HCT116 (cell line): ENCODE data around the gene BSN. TPM values are rescaled to one million over a fixed set of nuclear protein-coding genes. Genes with fewer than 3 reads are reported as not detected.
A peak's percentile ranks its signal among the peaks of the same experiment; 100 is the strongest.

Source experiments
- ATAC-seq: fragments of 200-7000 bp; cut with Tn5 transposase; 2 replicates; pipeline ENCODE4 v1.9.1; 2020; ENCODE audit warnings: mild to moderate bottlenecking, moderate library complexity
- BruUV-seq: library from RNA; stranded (reverse); fragments of 400-500 nt; replicated peaks from 2 replicates; lab custom pipeline; 2021; lab: Mats Ljungman, UMichigan
- CTCF ChIA-PET: fragments of 300-600 bp; sonication (Branson Sonifier 250); formaldehyde crosslinking; loops from one replicate; lab custom pipeline; 2021; ENCODE audit warnings: antibody characterized with exemption; lab: Charles Lee
- POLR2A ChIA-PET: fragments of 300-600, 350-600 bp; sonication (Branson Sonifier 250); formaldehyde crosslinking; loops from one replicate; lab custom pipeline; 2021; ENCODE audit warnings: antibody characterized with exemption; lab: Charles Lee
- RAD21 ChIA-PET, 2 experiments: fragments of 300-600 bp; sonication (Branson Sonifier 250); formaldehyde crosslinking; loops; one replicate each; lab custom pipeline; 2023; ENCODE audit warnings: low total read pairs in 2 of 2; ENCODE audit not compliant: uncharacterized antibody in 2 of 2, unreplicated experiment in 2 of 2, low non-redundant PET in 1 of 2; lab: Charles Lee
- DNase-seq: peaks from one replicate; pipeline ENCODE4 v3.0.0-alpha.2; 2010; ENCODE audit warnings: low read depth, low spot score
- H2AFZ ChIP-seq: fragments of 200-600 bp; shearing (Covaris generic), sonication (generic); 2 replicates; pipeline ENCODE4 v1.6.1; 2017; ENCODE audit warnings: low read depth, mixed run types, mixed read lengths, antibody characterized with exemption, low read length; ENCODE audit not compliant: poor library complexity, severe bottlenecking
- H3K27ac ChIP-seq: 2 replicates; pipeline ENCODE4 v1.5.1; 2012; ENCODE audit warnings: low read depth, low read length
- H3K27me3 ChIP-seq: fragments of 200-600 bp; sonication (generic); 2 replicates; pipeline ENCODE4 v1.6.1; 2016; ENCODE audit warnings: mixed run types, low read length, mixed read lengths; ENCODE audit not compliant: insufficient read depth
- H3K36me3 ChIP-seq, 2 experiments: fragments of 200-500 bp in 1 of 2; fragments of 200-600 bp in 1 of 2; sonication (Bioruptor generic) in 1 of 2; sonication (generic) in 1 of 2; 2 replicates each; pipeline versions ENCODE4 v1.5.1 to v1.6.1; 2014 to 2016; ENCODE audit warnings: low read length in 2 of 2, inconsistent platforms in 1 of 2, mixed read lengths in 1 of 2, mixed run types in 1 of 2; ENCODE audit not compliant: insufficient read depth in 2 of 2, control insufficient read depth in 1 of 2
- H3K4me1 ChIP-seq, 2 experiments: fragments of 200-600 bp in 1 of 2; sonication (generic) in 1 of 2; 2 replicates each; pipeline versions ENCODE4 v1.5.1 to v1.6.1; 2012 to 2017; ENCODE audit warnings: low read length in 2 of 2, inconsistent platforms in 1 of 2, mild to moderate bottlenecking in 1 of 2, mixed read lengths in 1 of 2, mixed run types in 1 of 2, moderate library complexity in 1 of 2; ENCODE audit not compliant: insufficient read depth in 2 of 2, control insufficient read depth in 1 of 2
- H3K4me2 ChIP-seq: fragments of 200-600 bp; sonication (generic); 2 replicates; pipeline ENCODE4 v1.6.1; 2017; ENCODE audit warnings: mixed run types, low read length, mixed read lengths
- H3K4me3 ChIP-seq, 2 experiments: fragments of 200-600 bp in 1 of 2; sonication (generic) in 1 of 2; replicated peaks in 1 of 2; 2 replicates each; pipeline ENCODE4 v1.5.1; 2011 to 2016; ENCODE audit warnings: low read length in 2 of 2, control low read depth in 1 of 2, low read depth in 1 of 2, mild to moderate bottlenecking in 1 of 2, mixed read lengths in 1 of 2, mixed run types in 1 of 2
- H3K79me2 ChIP-seq: fragments of 200-600 bp; sonication (generic); 2 replicates; pipeline ENCODE4 v1.6.1; 2017; ENCODE audit warnings: mild to moderate bottlenecking, mixed run types, low read length, moderate library complexity, mixed read lengths; ENCODE audit not compliant: insufficient read depth
- H3K9ac ChIP-seq: fragments of 200-600 bp; sonication (generic); 2 replicates; pipeline ENCODE4 v1.6.1; 2016; ENCODE audit warnings: low read length, mixed read lengths
- H3K9me2 ChIP-seq: fragments of 200-600 bp; sonication (generic), shearing (Covaris generic); 2 replicates; pipeline ENCODE4 v1.6.1; 2017; ENCODE audit warnings: mixed run types, mild to moderate bottlenecking, moderate library complexity; ENCODE audit not compliant: insufficient read depth
- H3K9me3 ChIP-seq, 2 experiments: fragments of 200-500 bp in 1 of 2; fragments of 200-600 bp in 1 of 2; sonication (Bioruptor generic) in 1 of 2; sonication (generic) in 1 of 2; 2 replicates each; pipeline ENCODE4 v1.6.1; 2014 to 2017; ENCODE audit warnings: low read length in 2 of 2, mixed read lengths in 2 of 2, inconsistent platforms in 1 of 2, low read depth in 1 of 2, mild to moderate bottlenecking in 1 of 2, mixed run types in 1 of 2, moderate library complexity in 1 of 2; ENCODE audit not compliant: control insufficient read depth in 1 of 2, insufficient read depth in 1 of 2
- H4K20me1 ChIP-seq: fragments of 200-600 bp; sonication (generic), shearing (Covaris generic); 2 replicates; pipeline ENCODE4 v1.6.1; 2017; ENCODE audit warnings: mixed run types, mild to moderate bottlenecking, moderate library complexity; ENCODE audit not compliant: insufficient read depth
- CBX3 ChIP-seq: IDR thresholded peaks from 2 replicates; pipeline ENCODE4 v1.6.1; 2012; ENCODE audit warnings: low read depth
- CEBPB ChIP-seq: IDR thresholded peaks from 2 replicates; pipeline ENCODE4 v1.6.1; 2012; ENCODE audit warnings: low read depth
- EZH2 ChIP-seq: fragments of 200-600 bp; sonication (generic); IDR thresholded peaks from 2 replicates; pipeline ENCODE4 v1.6.1; 2017; ENCODE audit warnings: antibody characterized with exemption, mixed run types
- EZH2phosphoT487 ChIP-seq: fragments of 200-600 bp; IDR thresholded peaks from 2 replicates; pipeline ENCODE4 v1.6.1; 2018; ENCODE audit warnings: antibody characterized with exemption, borderline replicate concordance
- FOSL1 ChIP-seq: IDR thresholded peaks from 2 replicates; pipeline ENCODE4 v1.6.1; 2012; ENCODE audit warnings: low read depth
- POLR2A ChIP-seq: IDR thresholded peaks from 2 replicates; pipeline ENCODE4 v1.7.0; 2011; ENCODE audit warnings: borderline replicate concordance; ENCODE audit not compliant: insufficient read depth, insufficient read length; ENCODE audit errors: extremely low read depth
- POLR2AphosphoS5 ChIP-seq: IDR thresholded peaks from 2 replicates; pipeline ENCODE4 v1.6.1; 2011; ENCODE audit warnings: mild to moderate bottlenecking, low read depth, low read length, moderate library complexity
- RAD21 ChIP-seq: IDR thresholded peaks from 2 replicates; pipeline ENCODE4 v1.6.1; 2012; ENCODE audit warnings: low read depth, mild to moderate bottlenecking
- SIN3A ChIP-seq: IDR thresholded peaks from 2 replicates; pipeline ENCODE4 v1.6.1; 2012; ENCODE audit warnings: low read depth
- SP1 ChIP-seq: IDR thresholded peaks from 2 replicates; pipeline ENCODE4 v1.6.1; 2012; ENCODE audit warnings: low read depth
- SRF ChIP-seq: IDR thresholded peaks from 2 replicates; pipeline ENCODE4 v1.6.1; 2012; ENCODE audit warnings: low read depth
- TCF7L2 ChIP-seq: IDR thresholded peaks from 2 replicates; pipeline ENCODE4 v1.7.0; 2011; ENCODE audit warnings: borderline replicate concordance, inconsistent platforms; ENCODE audit not compliant: insufficient read depth, insufficient read length; ENCODE audit errors: extremely low read depth
- YY1 ChIP-seq: IDR thresholded peaks from 2 replicates; pipeline ENCODE4 v1.6.1; 2011; ENCODE audit warnings: low read length, low read depth, moderate library complexity, mild to moderate bottlenecking; ENCODE audit not compliant: insufficient replicate concordance; ENCODE audit errors: extremely low read depth
- ZFX ChIP-seq: fragments of 450-650 bp; IDR thresholded peaks from 2 replicates; pipeline ENCODE4 v1.6.1; 2017
- ZNF274 ChIP-seq: fragments of 200-500 bp; sonication (Bioruptor generic); IDR thresholded peaks from 2 replicates; pipeline ENCODE4 v1.6.1; 2014; ENCODE audit warnings: mild to moderate bottlenecking, low read depth, low read length, inconsistent platforms
- intact Hi-C: fragments of 100-400 bp; cut with micrococcal nuclease; formaldehyde crosslinking; loops from 2 replicates; pipeline ENCODE4 v1.10.0; 2022
- total RNA-seq: library from RNA; stranded (reverse); gene quantifications from one replicate; pipeline ENCODE4 v1.2.1, GENCODE V29; 2021; ENCODE audit not compliant: unreplicated experiment
- TF ChIP-seq, protein P1 (sequence below): IDR thresholded peaks from 2 replicates; pipeline ENCODE4 v1.6.1; 2012
- TF ChIP-seq, protein P2 (sequence below): IDR thresholded peaks from 2 replicates; pipeline ENCODE4 v1.6.1; 2012
- TF ChIP-seq, protein P3 (sequence below): IDR thresholded peaks from 2 replicates; pipeline ENCODE4 v1.6.1; 2012; ENCODE audit warnings: low read depth
- TF ChIP-seq, protein P4 (sequence below), 3 experiments: fragments of 200-600 bp in 1 of 3; sonication (generic) in 1 of 3; IDR thresholded peaks in 2 of 3; conservative IDR thresholded peaks in 1 of 3; 2 replicates each; pipeline ENCODE4 v1.5.1; 2012 to 2017; ENCODE audit warnings: low read depth in 2 of 3, low read length in 2 of 3, antibody characterized with exemption in 1 of 3, borderline replicate concordance in 1 of 3, control low read depth in 1 of 3, mild to moderate bottlenecking in 1 of 3, mixed read lengths in 1 of 3, mixed run types in 1 of 3, moderate library complexity in 1 of 3; ENCODE audit not compliant: insufficient read depth in 1 of 3

BSN gene
- total RNA-seq, 1 experiment from 2014 or later = 1.5 TPM

DNA sequence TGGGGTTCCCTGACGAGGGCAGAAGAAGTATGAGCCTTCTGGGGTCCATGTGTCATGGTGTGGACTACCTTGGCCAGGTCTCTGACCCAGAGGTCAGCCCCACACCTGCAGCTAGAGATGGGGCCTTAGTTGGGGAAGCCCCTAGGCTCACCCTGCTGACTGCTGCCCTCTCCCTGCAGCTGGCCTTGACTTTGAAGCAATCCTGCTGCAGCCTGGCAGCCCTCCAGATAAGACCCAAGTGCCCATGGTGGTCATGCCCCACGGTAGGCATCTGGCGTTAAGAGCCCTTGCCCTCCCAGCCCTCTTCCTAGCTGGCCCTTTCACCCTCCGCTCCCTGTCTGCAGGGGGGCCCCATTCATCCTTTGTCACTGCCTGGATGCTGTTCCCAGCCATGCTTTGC lies 127.3 kb downstream of the BSN start (continued):
- TF ChIP-seq, protein P1, sequence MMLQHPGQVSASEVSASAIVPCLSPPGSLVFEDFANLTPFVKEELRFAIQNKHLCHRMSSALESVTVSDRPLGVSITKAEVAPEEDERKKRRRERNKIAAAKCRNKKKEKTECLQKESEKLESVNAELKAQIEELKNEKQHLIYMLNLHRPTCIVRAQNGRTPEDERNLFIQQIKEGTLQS = no peak
- no peak for TF ChIP-seq ZNF274
- TF ChIP-seq, protein P2, sequence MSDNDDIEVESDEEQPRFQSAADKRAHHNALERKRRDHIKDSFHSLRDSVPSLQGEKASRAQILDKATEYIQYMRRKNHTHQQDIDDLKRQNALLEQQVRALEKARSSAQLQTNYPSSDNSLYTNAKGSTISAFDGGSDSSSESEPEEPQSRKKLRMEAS = no peak
- TF ChIP-seq POLR2AphosphoS5 = no peak
- TF ChIP-seq EZH2phosphoT487 = no peak
- TF ChIP-seq, all 23 proteins: peak for 0

DNA sequence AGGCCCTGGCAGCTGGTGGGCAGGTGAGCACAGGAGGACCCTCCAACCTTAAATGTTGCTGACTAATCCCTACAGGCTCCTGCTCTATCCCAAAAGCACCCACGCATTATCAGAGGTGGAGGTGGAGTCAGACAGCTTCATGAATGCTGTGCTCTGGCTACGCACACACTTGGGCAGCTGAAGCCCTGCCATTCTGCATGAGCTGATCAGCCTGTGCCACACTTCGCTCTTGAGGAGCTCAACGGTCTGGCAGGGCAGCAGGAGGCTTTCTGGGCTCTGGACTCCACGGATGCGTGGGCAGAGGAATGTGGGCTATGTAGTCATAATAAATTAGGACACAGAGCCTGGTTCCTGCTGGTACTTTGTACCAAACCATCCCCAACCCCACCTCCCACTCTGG lies 128.9 kb downstream of the BSN start:
- no peaks in the 10 kb centered on the region for H3K4me1 ChIP-seq
- H3K79me2 ChIP-seq = no peaks in the 10 kb centered on the region; the same call in 1 of the 2 replicates
- no peak for ATAC-seq
- H3K9me2 ChIP-seq = no peaks in the 10 kb centered on the region
- ChIA-PET CTCF (no interaction called here), RAD21 (no interaction called here), POLR2A (no interaction called here)
- intact Hi-C loops = no loop called here
- H3K9ac ChIP-seq = no peak overlapping the region
- no peaks in the 10 kb centered on the region for H4K20me1 ChIP-seq
- no peak overlapping the region for H3K27ac ChIP-seq
- TF ChIP-seq RAD21 = no peak
- no peak for TF ChIP-seq EZH2phosphoT487
- TF ChIP-seq, protein P3, sequence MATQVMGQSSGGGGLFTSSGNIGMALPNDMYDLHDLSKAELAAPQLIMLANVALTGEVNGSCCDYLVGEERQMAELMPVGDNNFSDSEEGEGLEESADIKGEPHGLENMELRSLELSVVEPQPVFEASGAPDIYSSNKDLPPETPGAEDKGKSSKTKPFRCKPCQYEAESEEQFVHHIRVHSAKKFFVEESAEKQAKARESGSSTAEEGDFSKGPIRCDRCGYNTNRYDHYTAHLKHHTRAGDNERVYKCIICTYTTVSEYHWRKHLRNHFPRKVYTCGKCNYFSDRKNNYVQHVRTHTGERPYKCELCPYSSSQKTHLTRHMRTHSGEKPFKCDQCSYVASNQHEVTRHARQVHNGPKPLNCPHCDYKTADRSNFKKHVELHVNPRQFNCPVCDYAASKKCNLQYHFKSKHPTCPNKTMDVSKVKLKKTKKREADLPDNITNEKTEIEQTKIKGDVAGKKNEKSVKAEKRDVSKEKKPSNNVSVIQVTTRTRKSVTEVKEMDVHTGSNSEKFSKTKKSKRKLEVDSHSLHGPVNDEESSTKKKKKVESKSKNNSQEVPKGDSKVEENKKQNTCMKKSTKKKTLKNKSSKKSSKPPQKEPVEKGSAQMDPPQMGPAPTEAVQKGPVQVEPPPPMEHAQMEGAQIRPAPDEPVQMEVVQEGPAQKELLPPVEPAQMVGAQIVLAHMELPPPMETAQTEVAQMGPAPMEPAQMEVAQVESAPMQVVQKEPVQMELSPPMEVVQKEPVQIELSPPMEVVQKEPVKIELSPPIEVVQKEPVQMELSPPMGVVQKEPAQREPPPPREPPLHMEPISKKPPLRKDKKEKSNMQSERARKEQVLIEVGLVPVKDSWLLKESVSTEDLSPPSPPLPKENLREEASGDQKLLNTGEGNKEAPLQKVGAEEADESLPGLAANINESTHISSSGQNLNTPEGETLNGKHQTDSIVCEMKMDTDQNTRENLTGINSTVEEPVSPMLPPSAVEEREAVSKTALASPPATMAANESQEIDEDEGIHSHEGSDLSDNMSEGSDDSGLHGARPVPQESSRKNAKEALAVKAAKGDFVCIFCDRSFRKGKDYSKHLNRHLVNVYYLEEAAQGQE = no peak
- TF ChIP-seq SRF = no peak
- no peak for TF ChIP-seq EZH2
- no peak for TF ChIP-seq ZFX
- TF ChIP-seq POLR2A = no peak
- no peak for TF ChIP-seq TCF7L2
- TF ChIP-seq POLR2AphosphoS5 = no peak
- no peak for TF ChIP-seq FOSL1
- TF ChIP-seq, protein P2 = no peak
- TF ChIP-seq, protein P4, sequence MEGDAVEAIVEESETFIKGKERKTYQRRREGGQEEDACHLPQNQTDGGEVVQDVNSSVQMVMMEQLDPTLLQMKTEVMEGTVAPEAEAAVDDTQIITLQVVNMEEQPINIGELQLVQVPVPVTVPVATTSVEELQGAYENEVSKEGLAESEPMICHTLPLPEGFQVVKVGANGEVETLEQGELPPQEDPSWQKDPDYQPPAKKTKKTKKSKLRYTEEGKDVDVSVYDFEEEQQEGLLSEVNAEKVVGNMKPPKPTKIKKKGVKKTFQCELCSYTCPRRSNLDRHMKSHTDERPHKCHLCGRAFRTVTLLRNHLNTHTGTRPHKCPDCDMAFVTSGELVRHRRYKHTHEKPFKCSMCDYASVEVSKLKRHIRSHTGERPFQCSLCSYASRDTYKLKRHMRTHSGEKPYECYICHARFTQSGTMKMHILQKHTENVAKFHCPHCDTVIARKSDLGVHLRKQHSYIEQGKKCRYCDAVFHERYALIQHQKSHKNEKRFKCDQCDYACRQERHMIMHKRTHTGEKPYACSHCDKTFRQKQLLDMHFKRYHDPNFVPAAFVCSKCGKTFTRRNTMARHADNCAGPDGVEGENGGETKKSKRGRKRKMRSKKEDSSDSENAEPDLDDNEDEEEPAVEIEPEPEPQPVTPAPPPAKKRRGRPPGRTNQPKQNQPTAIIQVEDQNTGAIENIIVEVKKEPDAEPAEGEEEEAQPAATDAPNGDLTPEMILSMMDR (IDR thresholded peaks at IDR 0.05 in 2 of 3, conservative IDR thresholded peaks at IDR 0.05 in 1 of 3; ENCODE audit: borderline replicate concordance in 1 of 3, insufficient read depth in 1 of 3, low read depth in 2 of 3, low read length in 2 of 3) = no peak
- TF ChIP-seq CBX3 = no peak
- no peak for TF ChIP-seq ZNF274
- no peak for TF ChIP-seq CEBPB
- TF ChIP-seq SP1 = no peak
- TF ChIP-seq SIN3A = no peak
- TF ChIP-seq YY1 = no peak
- DNase-seq = no peak
- H3K27me3 ChIP-seq = no peaks in the 10 kb centered on the region
- H3K4me2 ChIP-seq = no peak overlapping the region
- peaks cover 15 to 46% of the 10 kb centered on the region in 2 experiments; a peak in 3 of 4 replicates for H3K36me3 ChIP-seq
- TSS peak; percentile 12 for BruUV-seq
- no peaks in the 10 kb centered on the region for H3K9me3 ChIP-seq
- H2AFZ ChIP-seq = no peak overlapping the region
- no peak overlapping the region for H3K4me3 ChIP-seq
